H9 (cell line): ENCODE measurements around the gene ING1. TPM values are rescaled to one million over a fixed set of nuclear protein-coding genes. Genes with fewer than 3 reads are reported as not detected.

ENCODE experiments used
- DNase-seq: peaks from one replicate; pipeline ENCODE4 v3.0.0-alpha.2; 2017
- H2AFZ ChIP-seq: one replicate; pipeline ENCODE4 v1.6.1; 2013; ENCODE audit warnings: mild to moderate bottlenecking, low read length, control low read depth, moderate library complexity
- H2AK5ac ChIP-seq: 2 replicates; pipeline ENCODE4 v1.6.1; 2013; ENCODE audit warnings: low read length, control low read depth, mixed read lengths; ENCODE audit not compliant: insufficient read length
- H2BK120ac ChIP-seq: one replicate; pipeline ENCODE4 v1.6.1; 2013; ENCODE audit warnings: low read depth, mild to moderate bottlenecking, low read length, control low read depth, inconsistent platforms; ENCODE audit not compliant: poor library complexity, severe bottlenecking
- H2BK12ac ChIP-seq: 2 replicates; pipeline ENCODE4 v1.6.1; 2013; ENCODE audit warnings: low read length, control low read depth, mixed read lengths, low read depth; ENCODE audit not compliant: insufficient read length
- H2BK15ac ChIP-seq: 2 replicates; pipeline ENCODE4 v1.6.1; 2013; ENCODE audit warnings: low read depth, low read length, control low read depth
- H2BK20ac ChIP-seq: one replicate; pipeline ENCODE4 v1.6.1; 2013; ENCODE audit warnings: low read depth, mild to moderate bottlenecking, low read length, control low read depth, inconsistent platforms; ENCODE audit not compliant: poor library complexity, severe bottlenecking
- H2BK5ac ChIP-seq: 2 replicates; pipeline ENCODE4 v1.6.1; 2013; ENCODE audit warnings: low read length, control low read depth, mixed read lengths; ENCODE audit not compliant: insufficient read length
- H3K14ac ChIP-seq: 2 replicates; pipeline ENCODE4 v1.6.1; 2013; ENCODE audit warnings: low read length, control low read depth; ENCODE audit not compliant: insufficient read depth
- H3K18ac ChIP-seq: 2 replicates; pipeline ENCODE4 v1.6.1; 2013; ENCODE audit warnings: low read depth, mild to moderate bottlenecking, mixed read lengths, low read length, control low read depth; ENCODE audit not compliant: insufficient read length
- H3K23ac ChIP-seq: 2 replicates; pipeline ENCODE4 v1.6.1; 2013; ENCODE audit warnings: low read length, control low read depth, mixed read lengths, low read depth; ENCODE audit not compliant: insufficient read length
- H3K23me2 ChIP-seq: 2 replicates; pipeline ENCODE4 v1.6.1; 2013; ENCODE audit warnings: low read depth, mild to moderate bottlenecking, mixed read lengths, low read length, control low read depth; ENCODE audit not compliant: insufficient read length, poor library complexity, severe bottlenecking
- H3K27ac ChIP-seq: 2 replicates; pipeline ENCODE4 v1.5.1; 2013; ENCODE audit warnings: low read length, control low read depth, mixed read lengths, low read depth; ENCODE audit not compliant: insufficient read length
- H3K27me3 ChIP-seq: 2 replicates; pipeline ENCODE4 v1.6.1; 2013; ENCODE audit warnings: low read length, control low read depth, inconsistent platforms; ENCODE audit not compliant: insufficient read depth
- H3K4ac ChIP-seq: 2 replicates; pipeline ENCODE4 v1.6.1; 2013; ENCODE audit warnings: low read depth, mild to moderate bottlenecking, control low read depth, inconsistent platforms, low read length, moderate library complexity
- H3K4me1 ChIP-seq: 2 replicates; pipeline ENCODE4 v1.6.1; 2013; ENCODE audit warnings: low read length, control low read depth, inconsistent platforms; ENCODE audit not compliant: insufficient read depth
- H3K4me2 ChIP-seq: 2 replicates; pipeline ENCODE4 v1.6.1; 2013; ENCODE audit warnings: low read length, control low read depth, mixed read lengths; ENCODE audit not compliant: insufficient read length, insufficient read depth
- H3K56ac ChIP-seq: 2 replicates; pipeline ENCODE4 v1.6.1; 2013; ENCODE audit warnings: low read depth, mild to moderate bottlenecking, mixed read lengths, low read length, control low read depth; ENCODE audit not compliant: insufficient read length
- H3K79me1 ChIP-seq: 2 replicates; pipeline ENCODE4 v1.6.1; 2013; ENCODE audit warnings: low read depth, mild to moderate bottlenecking, moderate library complexity, low read length, control low read depth, inconsistent platforms; ENCODE audit not compliant: insufficient read depth, poor library complexity, severe bottlenecking
- H3K79me2 ChIP-seq: 2 replicates; pipeline ENCODE4 v1.6.1; 2013; ENCODE audit warnings: low read length, control low read depth, inconsistent platforms; ENCODE audit not compliant: insufficient read depth
- H3K9ac ChIP-seq: 2 replicates; pipeline ENCODE4 v1.6.1; 2013; ENCODE audit warnings: low read length, control low read depth, mixed read lengths; ENCODE audit not compliant: insufficient read length; ENCODE audit errors: extremely low read depth
- H3K9me3 ChIP-seq: one replicate; pipeline ENCODE4 v1.6.1; 2013; ENCODE audit warnings: low read depth, low read length, inconsistent platforms; ENCODE audit not compliant: control insufficient read depth
- H3T11ph ChIP-seq: one replicate; pipeline ENCODE4 v1.6.1; 2013; ENCODE audit warnings: mild to moderate bottlenecking, low read length, control low read depth, inconsistent platforms
- H4K20me1 ChIP-seq: one replicate; pipeline ENCODE4 v1.6.1; 2013; ENCODE audit not compliant: control insufficient read depth, insufficient read length, insufficient read depth
- H4K5ac ChIP-seq: 2 replicates; pipeline ENCODE4 v1.6.1; 2013; ENCODE audit warnings: low read depth, mild to moderate bottlenecking, mixed read lengths, low read length, control low read depth; ENCODE audit not compliant: insufficient read length
- H4K8ac ChIP-seq: replicated peaks from 2 replicates; pipeline ENCODE4 v1.6.1; 2013; ENCODE audit warnings: low read length, control low read depth, mixed read lengths, low read depth; ENCODE audit not compliant: insufficient read length
- H4K91ac ChIP-seq: 2 replicates; pipeline ENCODE4 v1.6.1; 2013; ENCODE audit warnings: low read depth, mild to moderate bottlenecking, moderate library complexity, mixed read lengths, low read length, control low read depth; ENCODE audit not compliant: insufficient read length
- H3K27ac Mint-ChIP-seq, 3 experiments: 2 replicates in 2 of 3; 3 replicates in 1 of 3; pipeline ENCODE4 v1.8.0; 2020 to 2021; ENCODE audit warnings: mixed read lengths in 3 of 3, mild to moderate bottlenecking in 1 of 3, moderate library complexity in 1 of 3
- H3K27me3 Mint-ChIP-seq: 2 replicates; pipeline ENCODE4 v1.8.0; 2021; ENCODE audit warnings: low read depth, mild to moderate bottlenecking, moderate library complexity, mixed read lengths
- H3K36me3 Mint-ChIP-seq, 3 experiments: 2 replicates in 2 of 3; 3 replicates in 1 of 3; pipeline ENCODE4 v1.8.0; 2020 to 2021; ENCODE audit warnings: low read depth in 3 of 3, mixed read lengths in 3 of 3; ENCODE audit not compliant: insufficient read depth in 1 of 3
- H3K4me1 Mint-ChIP-seq, 2 experiments: 2 replicates each; pipeline ENCODE4 v1.8.0; 2020; ENCODE audit warnings: mixed read lengths in 2 of 2
- H3K4me3 Mint-ChIP-seq, 2 experiments: 2 replicates in 1 of 2; 3 replicates in 1 of 2; pipeline ENCODE4 v1.8.0; 2020 to 2021; ENCODE audit warnings: mild to moderate bottlenecking in 2 of 2, mixed read lengths in 2 of 2, moderate library complexity in 1 of 2
- H3K9me3 Mint-ChIP-seq, 2 experiments: 2 replicates in 1 of 2; 3 replicates in 1 of 2; pipeline ENCODE4 v1.8.0; 2020; ENCODE audit warnings: mild to moderate bottlenecking in 2 of 2, mixed read lengths in 2 of 2, moderate library complexity in 1 of 2
- total RNA-seq: library from RNA; stranded (reverse); gene quantifications from 2 replicates; pipeline ENCODE4 v1.2.1, GENCODE V29; 2021
- TF ChIP-seq, protein P1 (sequence below): fragments of 200-600 bp; sonication (generic); conservative IDR thresholded peaks from 3 replicates; pipeline ENCODE4 v1.8.0; 2021; ENCODE audit warnings: antibody characterized with exemption, mild to moderate bottlenecking

Gene ING1
- total RNA-seq, 1 experiment from 2014 or later = 17.3 TPM

DNA sequence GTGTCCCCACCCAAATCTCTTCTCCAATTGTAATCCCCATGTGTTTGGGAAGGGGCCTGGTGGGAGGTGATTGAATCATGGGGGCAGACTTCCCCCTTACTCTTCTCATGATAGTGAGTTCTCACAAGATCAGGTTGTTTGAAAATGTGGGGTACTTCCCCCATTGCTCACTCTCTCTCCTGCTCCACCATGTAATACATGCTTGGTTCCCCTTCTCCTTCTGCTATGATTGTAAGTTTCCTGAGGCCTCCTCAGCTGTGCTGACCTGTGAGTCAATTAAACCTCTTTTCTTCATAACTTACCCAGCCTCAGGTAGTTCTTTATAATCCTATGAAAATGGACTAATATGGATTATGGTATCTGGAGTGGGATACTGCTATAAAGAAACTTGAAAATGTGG, 24.1 kb downstream of the ING1 start:
- H3T11ph ChIP-seq = no peak overlapping the region
- H3K27me3 Mint-ChIP-seq = no peaks in the 10 kb centered on the region
- DNase-seq = no peak
- peaks cover 26 to 35% of the 10 kb centered on the region in 2 experiments for H3K9me3 Mint-ChIP-seq
- no peak overlapping the region for H3K18ac ChIP-seq
- H3K4me3 Mint-ChIP-seq = no peak overlapping the region
- H2AK5ac ChIP-seq = no peak overlapping the region
- H3K56ac ChIP-seq = no peak overlapping the region
- no peak overlapping the region for H3K9ac ChIP-seq
- H3K4me1 Mint-ChIP-seq = no peaks in the 10 kb centered on the region
- H3K9me3 ChIP-seq = peaks cover 7% of the 10 kb centered on the region
- H3K27ac Mint-ChIP-seq = no peak overlapping the region
- H3K23me2 ChIP-seq = no peaks in the 10 kb centered on the region
- no peaks in the 10 kb centered on the region for H3K27me3 ChIP-seq
- H2BK5ac ChIP-seq = no peak overlapping the region
- no peak overlapping the region for H3K4ac ChIP-seq
- no peak overlapping the region for H3K23ac ChIP-seq
- TF ChIP-seq, protein P1, sequence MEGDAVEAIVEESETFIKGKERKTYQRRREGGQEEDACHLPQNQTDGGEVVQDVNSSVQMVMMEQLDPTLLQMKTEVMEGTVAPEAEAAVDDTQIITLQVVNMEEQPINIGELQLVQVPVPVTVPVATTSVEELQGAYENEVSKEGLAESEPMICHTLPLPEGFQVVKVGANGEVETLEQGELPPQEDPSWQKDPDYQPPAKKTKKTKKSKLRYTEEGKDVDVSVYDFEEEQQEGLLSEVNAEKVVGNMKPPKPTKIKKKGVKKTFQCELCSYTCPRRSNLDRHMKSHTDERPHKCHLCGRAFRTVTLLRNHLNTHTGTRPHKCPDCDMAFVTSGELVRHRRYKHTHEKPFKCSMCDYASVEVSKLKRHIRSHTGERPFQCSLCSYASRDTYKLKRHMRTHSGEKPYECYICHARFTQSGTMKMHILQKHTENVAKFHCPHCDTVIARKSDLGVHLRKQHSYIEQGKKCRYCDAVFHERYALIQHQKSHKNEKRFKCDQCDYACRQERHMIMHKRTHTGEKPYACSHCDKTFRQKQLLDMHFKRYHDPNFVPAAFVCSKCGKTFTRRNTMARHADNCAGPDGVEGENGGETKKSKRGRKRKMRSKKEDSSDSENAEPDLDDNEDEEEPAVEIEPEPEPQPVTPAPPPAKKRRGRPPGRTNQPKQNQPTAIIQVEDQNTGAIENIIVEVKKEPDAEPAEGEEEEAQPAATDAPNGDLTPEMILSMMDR = no peak
- no peaks in the 10 kb centered on the region for H4K20me1 ChIP-seq
- H3K36me3 Mint-ChIP-seq = peaks cover 17 to 28% (median 23%) of the 10 kb centered on the region in 3 experiments
- H2AFZ ChIP-seq = no peak overlapping the region
- no peak overlapping the region for H3K14ac ChIP-seq
- no peak overlapping the region for H2BK20ac ChIP-seq
- H3K79me1 ChIP-seq = no peaks in the 10 kb centered on the region
- H4K8ac ChIP-seq = no peak overlapping the region
- no peak overlapping the region for H2BK15ac ChIP-seq
- H3K4me2 ChIP-seq = no peak overlapping the region
- H4K91ac ChIP-seq = no peak overlapping the region
- H2BK120ac ChIP-seq = no peak overlapping the region
- H2BK12ac ChIP-seq = no peak overlapping the region
- H3K4me1 ChIP-seq = no peaks in the 10 kb centered on the region
- no peaks in the 10 kb centered on the region for H3K79me2 ChIP-seq
- no peak overlapping the region for H3K27ac ChIP-seq
- H4K5ac ChIP-seq = no peak overlapping the region
